ENCODE measurements around the gene IFNA2.

- TF ChIP-seq CTCF (IDR thresholded peaks at IDR 0.05) (no peak), ZFX (IDR thresholded peaks at IDR 0.05; ENCODE audit: borderline replicate concordance) (no peak)
These were observed 14.8 kb upstream of the IFNA2 start for GRCh38 chr9:21399956-21400355.

All from 22Rv1 (cell line).